HepG2 (cell line): ENCODE measurements around the gene TAMALIN. TPM values are rescaled to one million over a fixed set of nuclear protein-coding genes. Genes with fewer than 3 reads are reported as not detected.

Experiments
- ATAC-seq: fragments of 200-7000 bp; cut with Tn5 transposase; 3 replicates; pipeline ENCODE4 v1.9.1; 2020; ENCODE audit warnings: mild to moderate bottlenecking, moderate library complexity
- BruUV-seq: library from RNA; stranded (reverse); fragments of 400-500 nt; replicated peaks from 2 replicates; lab custom pipeline; 2021; lab: Mats Ljungman, UMichigan
- CTCF ChIA-PET: fragments of 300-600 bp; formaldehyde crosslinking; extraction: SDS; loops from one replicate; lab custom pipeline; 2021; ENCODE audit warnings: low total read pairs, inconsistent platforms, low intra/inter-chr PET ratio; lab: Yijun Ruan, JAX
- POLR2A ChIA-PET: fragments of 350-600 bp; sonication (Branson Sonifier 250); formaldehyde crosslinking; loops from one replicate; lab custom pipeline; 2020; ENCODE audit warnings: antibody characterized with exemption, inconsistent platforms; lab: Yijun Ruan, JAX
- DNase-seq: peaks from one replicate; pipeline ENCODE4 v3.0.0-alpha.2; 2015; ENCODE audit warnings: low spot score
- FAIRE-seq: peaks from 3 replicates; lab custom pipeline; 2011; peaks lifted over from hg19 to GRCh38; lab: Jason Lieb, UNC
- H2AFZ ChIP-seq: one replicate; pipeline ENCODE4 v1.6.1; 2011; ENCODE audit warnings: low read length, inconsistent platforms
- H3K27ac ChIP-seq: fragments of 300-600 bp; 3 replicates; pipeline ENCODE4 v1.8.0; 2011; ENCODE audit warnings: mixed run types, mild to moderate bottlenecking, mixed read lengths, low read length, inconsistent platforms; ENCODE audit not compliant: insufficient read depth; ENCODE audit errors: extremely low read length
- H3K27me3 ChIP-seq, 2 experiments: fragments of 200-600 bp in 1 of 2; 2 replicates in 1 of 2; 3 replicates in 1 of 2; pipeline versions ENCODE4 v1.6.0 to v1.8.0; 2011; ENCODE audit warnings: low read length in 2 of 2, mild to moderate bottlenecking in 2 of 2, moderate library complexity in 2 of 2, inconsistent platforms in 1 of 2; ENCODE audit not compliant: insufficient read depth in 2 of 2, control insufficient read depth in 1 of 2
- H3K36me3 ChIP-seq, 2 experiments: fragments of 200-600 bp in 1 of 2; replicated peaks in 1 of 2; 2 replicates in 1 of 2; 3 replicates in 1 of 2; pipeline versions ENCODE4 v1.5.1 to v1.8.0; 2011; ENCODE audit warnings: low read length in 2 of 2, inconsistent platforms in 1 of 2; ENCODE audit not compliant: insufficient read depth in 2 of 2, control insufficient read depth in 1 of 2
- H3K4me1 ChIP-seq: 2 replicates; pipeline ENCODE4 v1.5.1; 2012; ENCODE audit warnings: low read length, inconsistent platforms; ENCODE audit not compliant: insufficient read depth
- H3K4me2 ChIP-seq: 2 replicates; pipeline ENCODE4 v1.6.0; 2011; ENCODE audit warnings: low read depth, low read length, inconsistent platforms
- H3K4me3 ChIP-seq, 3 experiments: fragments of 200-600 bp in 1 of 3; sonication (generic), shearing (Covaris generic) in 1 of 3; replicated peaks in 1 of 3; 2 replicates each; pipeline ENCODE4 v1.5.1; 2011 to 2016; ENCODE audit warnings: low read length in 3 of 3, inconsistent platforms in 2 of 3, low read depth in 2 of 3, mild to moderate bottlenecking in 2 of 3, control low read depth in 1 of 3, mixed read lengths in 1 of 3; ENCODE audit not compliant: insufficient read depth in 1 of 3
- H3K79me2 ChIP-seq: one replicate; pipeline ENCODE4 v1.6.1; 2011; ENCODE audit warnings: low read length, inconsistent platforms; ENCODE audit not compliant: insufficient read depth
- H3K9ac ChIP-seq: 2 replicates; pipeline ENCODE4 v1.6.0; 2011; ENCODE audit warnings: mild to moderate bottlenecking, low read depth, low read length, inconsistent platforms; ENCODE audit not compliant: insufficient read depth
- H3K9me3 ChIP-seq: 2 replicates; pipeline ENCODE4 v1.5.1; 2012; ENCODE audit warnings: mild to moderate bottlenecking, low read length
- H4K20me1 ChIP-seq: 2 replicates; pipeline ENCODE4 v1.6.0; 2011; ENCODE audit warnings: inconsistent platforms, mild to moderate bottlenecking, low read length, moderate library complexity; ENCODE audit not compliant: insufficient read depth
- ARNTL ChIP-seq: sonication (generic); formaldehyde crosslinking; IDR thresholded peaks from 2 replicates; pipeline ENCODE4 v1.4.0; 2020; ENCODE audit warnings: mild to moderate bottlenecking, missing genetic modification reagents
- CCAR2 ChIP-seq: fragments of 200-400 bp; formaldehyde crosslinking; optimal IDR thresholded peaks from 2 replicates; pipeline ENCODE3; 2018; ENCODE audit warnings: low read depth, mild to moderate bottlenecking, low read length, moderate library complexity
- CENPX ChIP-seq: sonication (generic); formaldehyde crosslinking; IDR thresholded peaks from 2 replicates; pipeline ENCODE4 v1.9.0; 2021; ENCODE audit warnings: mild to moderate bottlenecking, missing genetic modification reagents, moderate library complexity
- CHD2 ChIP-seq: IDR thresholded peaks from 2 replicates; pipeline ENCODE4 v1.6.1; 2011; ENCODE audit warnings: low read depth, low read length, improper control_type of control experiment
- FOXC1 ChIP-seq: sonication (generic); formaldehyde crosslinking; IDR thresholded peaks from 2 replicates; pipeline ENCODE4 v1.8.0; 2022; ENCODE audit warnings: mild to moderate bottlenecking, missing genetic modification reagents, borderline replicate concordance
- HMG20B ChIP-seq: conservative IDR thresholded peaks from 2 replicates; pipeline ENCODE4 v1.6.1; 2016; ENCODE audit warnings: missing genetic modification reagents, missing compliant biosample characterization
- JUND ChIP-seq: sonication (generic); formaldehyde crosslinking; IDR thresholded peaks from 2 replicates; pipeline ENCODE4 v1.8.0; 2022; ENCODE audit warnings: mild to moderate bottlenecking, missing genetic modification reagents
- MLLT10 ChIP-seq: sonication (generic); formaldehyde crosslinking; IDR thresholded peaks from 2 replicates; pipeline ENCODE4 v1.4.0; 2020; ENCODE audit warnings: missing genetic modification reagents
- NR2F6 ChIP-seq, 2 experiments: IDR thresholded peaks; 2 replicates each; pipeline ENCODE4 v1.6.1; 2016; ENCODE audit warnings: antibody characterized with exemption in 1 of 2, mild to moderate bottlenecking in 1 of 2
- PHB2 ChIP-seq: fragments of 450-650 bp; IDR thresholded peaks from 2 replicates; pipeline ENCODE4 v1.6.1; 2018; ENCODE audit not compliant: partially characterized antibody
- POGZ ChIP-seq: sonication (generic); formaldehyde crosslinking; IDR thresholded peaks from 2 replicates; pipeline ENCODE4 v1.4.0; 2020; ENCODE audit warnings: mild to moderate bottlenecking, missing genetic modification reagents
- RXRA ChIP-seq: sonication (generic); formaldehyde crosslinking; IDR thresholded peaks from 2 replicates; pipeline ENCODE4 v1.5.1; 2020; ENCODE audit warnings: missing genetic modification reagents
- YEATS4 ChIP-seq: sonication (generic); formaldehyde crosslinking; IDR thresholded peaks from 2 replicates; pipeline ENCODE4 v1.4.0; 2020; ENCODE audit warnings: missing genetic modification reagents, borderline replicate concordance
- ZNF276 ChIP-seq: sonication (generic); formaldehyde crosslinking; IDR thresholded peaks from 2 replicates; pipeline ENCODE4 v1.4.0; 2020; ENCODE audit warnings: mild to moderate bottlenecking, low read depth, missing genetic modification reagents
- ZNF543 ChIP-seq: sonication (generic); formaldehyde crosslinking; IDR thresholded peaks from 2 replicates; pipeline ENCODE4 v1.4.0; 2020; ENCODE audit warnings: mild to moderate bottlenecking, missing genetic modification reagents
- ZNF547 ChIP-seq: sonication (generic); formaldehyde crosslinking; IDR thresholded peaks from 2 replicates; pipeline ENCODE4 v1.5.1; 2020; ENCODE audit warnings: mild to moderate bottlenecking, missing genetic modification reagents
- ZNF83 ChIP-seq: sonication (generic); formaldehyde crosslinking; IDR thresholded peaks from 2 replicates; pipeline ENCODE4 v1.4.0; 2020; ENCODE audit warnings: missing genetic modification reagents, mild to moderate bottlenecking, borderline replicate concordance
- ZNF883 ChIP-seq: sonication (generic); formaldehyde crosslinking; IDR thresholded peaks from 2 replicates; pipeline ENCODE4 v1.5.1; 2020; ENCODE audit warnings: mild to moderate bottlenecking, missing genetic modification reagents; ENCODE audit errors: not compliant biosample characterization
- ZSCAN5A ChIP-seq: sonication (generic); formaldehyde crosslinking; IDR thresholded peaks from 2 replicates; pipeline ENCODE4 v1.8.0; 2022; ENCODE audit warnings: mild to moderate bottlenecking, missing genetic modification reagents, borderline replicate concordance
- WGBS: methylation state at CpG from one replicate; pipeline ENCODE4 v1.1.6; 2017; ENCODE audit warnings: low lambda C conversion rate; 5-methylcytosine and 5-hydroxymethylcytosine counted together
- in situ Hi-C: cut with HindIII; loops from 2 replicates; pipeline ENCODE4 v1.10.0; 2017; ENCODE audit warnings: low pct_unique_long_range_greater_than_20kb; ENCODE audit not compliant: extremely low pct_ligation_motif_present
- intact Hi-C: fragments of 100-400 bp; cut with micrococcal nuclease; formaldehyde crosslinking; loops from one replicate; pipeline ENCODE4 v1.10.0; 2022; ENCODE audit not compliant: unreplicated experiment
- polyA plus RNA-seq, 8 experiments: library from polyadenylated mRNA; depleted of rRNA in 3 of 8; stranded (reverse) in 7 of 8; unstranded in 1 of 8; fragments of >200 nt; fragmentation: Illumina TruSeq in 4 of 8; extraction: Trizol in 4 of 8; gene quantifications; 2 replicates each; pipeline versions ENCODE4 v1.2.1 to v1.2.3, GENCODE V29; 2011 to 2016; ENCODE audit warnings: low read depth in 4 of 8, missing spikeins in 1 of 8, mixed read lengths in 1 of 8; ENCODE audit not compliant: insufficient read depth in 1 of 8
- total RNA-seq, 5 experiments: library from RNA; depleted of rRNA; stranded (reverse); fragments of >200 nt; fragmentation: Illumina TruSeq; extraction: Trizol; gene quantifications; 2 replicates each; pipeline ENCODE4 v1.2.3, GENCODE V29; 2016; ENCODE audit warnings: low read depth in 1 of 5

The TAMALIN gene
- total and polyA plus RNA-seq, 2 of the 13 experiments (the other 11 are each of a cell fraction or from before 2014, with no cell fraction given): 2.9 to 10.9 TPM

- TF ChIP-seq FOXC1 (CRISPR knock-in tag) (no peak), HMG20B (CRISPR knock-in tag) (no peak)
These were observed 43.5 kb downstream of the TAMALIN start (continued) for GRCh38 chr12:52050116-52050757.

- DNase-seq (peak; percentile 85), FAIRE-seq (peak; percentile 50), ATAC-seq (peak; percentile 83)
- ChIA-PET CTCF (no interaction called here), POLR2A (interaction anchor here (0.6 to 3.2 kb wide), 17 partner anchors 10 to 931 kb away, joined by 3 to 58 read pairs (median 5); partner anchors contain the start of gene ATG101)
- Histone ChIP-seq H4K20me1 (peaks cover 7% of the 10 kb centered on the region; the same call in 1 of the 2 replicates), H3K9ac (peak within 1 kb of the TSS; percentile 93), H3K4me3 (peak within 1 kb of the TSS; percentile 82 to 98 (median 89)), H3K4me2 (peak within 1 kb of the TSS; percentile 100), H3K27ac (peak within 1 kb of the TSS; percentile 90), H3K36me3 (peaks cover 3 to 19% of the 10 kb centered on the region in 2 experiments; a peak in 3 of 5 replicates), H3K4me1 (peaks cover 53% of the 10 kb centered on the region), H2AFZ (no peak within 1 kb of the TSS), H3K79me2 (peaks cover 21% of the 10 kb centered on the region), H3K27me3 (no peaks in the 10 kb centered on the region), H3K9me3 (no peaks in the 10 kb centered on the region)
- 7% methylated on average over 3 of the region's 77 CpGs for WGBS
- TSS peak; percentile 97 for BruUV-seq
- intact Hi-C loops (loop anchor here (2.0 kb wide), 2 partner anchors 14 to 20 kb away; no protein-coding TSS in a partner anchor), in situ Hi-C loops (no loop called here)
- TF ChIP-seq RXRA: peak; percentile 43; the same call in 1 of the 2 replicates
- TF ChIP-seq ZNF883 (CRISPR knock-in tag): peak; percentile 22
- no peak for TF ChIP-seq CHD2
- no peak for TF ChIP-seq ZSCAN5A (CRISPR knock-in tag)
- TF ChIP-seq ZNF543 (CRISPR knock-in tag): peak; percentile 61; the same call in 1 of the 2 replicates
- peak; percentile 48; the same call in 1 of the 2 replicates for TF ChIP-seq JUND
- peak; percentile 70; the same call in 1 of the 2 replicates for TF ChIP-seq POGZ
- TF ChIP-seq ARNTL (CRISPR knock-in tag): peak; percentile 72
- TF ChIP-seq ZNF276 (CRISPR knock-in tag): no peak; the same call in 1 of the 2 replicates
- no peak for TF ChIP-seq CENPX (CRISPR knock-in tag)
- no peak for TF ChIP-seq NR2F6 (IDR thresholded peaks at IDR 0.05)
- no peak for TF ChIP-seq NR2F6 (CRISPR knock-in tag; IDR thresholded peaks at IDR 0.05)
- peak; percentile 56; the same call in 1 of the 2 replicates for TF ChIP-seq YEATS4 (CRISPR knock-in tag)
- TF ChIP-seq CCAR2: no peak
- no peak; the same call in 1 of the 2 replicates for TF ChIP-seq ZNF547 (CRISPR knock-in tag)
- TF ChIP-seq PHB2: no peak
- TF ChIP-seq MLLT10 (CRISPR knock-in tag): no peak
- TF ChIP-seq ZNF83: no peak
These were observed 44.2 kb downstream of the TAMALIN start, which contains the start of gene NR4A1 for GRCh38 chr12:52050758-52051541. NR4A1 (plus strand) TSS chr12:52051442; CDS start chr12:52054329, 2,887 bp downstream.
